SK-N-SH (cell line): ENCODE results near the gene FAM43B. TPM values are rescaled to one million over a fixed set of nuclear protein-coding genes. Genes with fewer than 3 reads are reported as not detected.
"Not testable (repeated sequence)": the region's sequence is repeated elsewhere in the genome, so short reads cannot be mapped to it uniquely, and the experiment has no call there.

Experiments used
- CTCF ChIA-PET: fragments of 300-600, 350-600 bp; formaldehyde crosslinking; extraction: SDS; loops from one replicate; lab custom pipeline; 2021; lab: Yijun Ruan, JAX
- POLR2A ChIA-PET: fragments of 350-600 bp; sonication (Branson Sonifier 250); formaldehyde crosslinking; extraction: SDS; loops from one replicate; lab custom pipeline; 2020; ENCODE audit warnings: antibody characterized with exemption, inconsistent platforms; lab: Yijun Ruan, JAX
- DNase-seq: peaks from one replicate; pipeline ENCODE4 v3.0.0; 2012
- H2AFZ ChIP-seq: fragments of 200-600 bp; sonication (generic); 2 replicates; pipeline ENCODE4 v1.8.1; 2016; ENCODE audit warnings: antibody characterized with exemption, mild to moderate bottlenecking, low read depth
- H3F3A ChIP-seq: fragments of 200-600 bp; sonication (generic); replicated peaks from 2 replicates; pipeline ENCODE3; 2016; ENCODE audit warnings: antibody characterized with exemption, mild to moderate bottlenecking; ENCODE audit not compliant: insufficient read depth
- H3K27ac ChIP-seq, 2 experiments: fragments of 200-500 bp in 1 of 2; fragments of 200-600 bp in 1 of 2; sonication (Bioruptor generic) in 1 of 2; sonication (generic), shearing (Covaris generic) in 1 of 2; 2 replicates each; pipeline versions ENCODE4 v1.5.1 to v1.6.1; 2014 to 2016; ENCODE audit warnings: low read depth in 2 of 2, inconsistent platforms in 1 of 2, low read length in 1 of 2, mild to moderate bottlenecking in 1 of 2, mixed read lengths in 1 of 2
- H3K27me3 ChIP-seq: fragments of 200-600 bp; sonication (generic), shearing (Covaris generic); 2 replicates; pipeline ENCODE4 v1.6.1; 2016; ENCODE audit warnings: mixed run types; ENCODE audit not compliant: insufficient read depth
- H3K36me3 ChIP-seq, 2 experiments: fragments of 200-500 bp in 1 of 2; fragments of 200-600 bp in 1 of 2; sonication (Bioruptor generic) in 1 of 2; sonication (generic) in 1 of 2; replicated peaks in 1 of 2; 2 replicates each; pipeline versions ENCODE3 to v1.5.1; 2014 to 2016; ENCODE audit warnings: low read length in 1 of 2, mild to moderate bottlenecking in 1 of 2; ENCODE audit not compliant: insufficient read depth in 2 of 2, control insufficient read depth in 1 of 2
- H3K4me1 ChIP-seq, 2 experiments: fragments of 200-500 bp in 1 of 2; fragments of 200-600 bp in 1 of 2; sonication (Bioruptor generic) in 1 of 2; sonication (generic), shearing (Covaris generic) in 1 of 2; 2 replicates each; pipeline versions ENCODE4 v1.5.1 to v1.6.1; 2014 to 2016; ENCODE audit warnings: low read depth in 1 of 2, low read length in 1 of 2, mixed run types in 1 of 2; ENCODE audit not compliant: insufficient read depth in 2 of 2, control insufficient read depth in 1 of 2
- H3K4me2 ChIP-seq: fragments of 200-600 bp; sonication (generic), shearing (Covaris generic); 2 replicates; pipeline ENCODE4 v1.6.1; 2017; ENCODE audit warnings: mixed run types
- H3K4me3 ChIP-seq, 2 experiments: fragments of 200-500 bp in 1 of 2; fragments of 200-600 bp in 1 of 2; sonication (Bioruptor generic) in 1 of 2; sonication (generic), shearing (Covaris generic) in 1 of 2; 2 replicates each; pipeline versions ENCODE4 v1.5.1 to v1.8.1; 2014 to 2016; ENCODE audit warnings: low read depth in 2 of 2, inconsistent platforms in 1 of 2, low read length in 1 of 2, mild to moderate bottlenecking in 1 of 2, mixed read lengths in 1 of 2, moderate library complexity in 1 of 2
- H3K79me2 ChIP-seq: fragments of 200-600 bp; sonication (generic); 2 replicates; pipeline ENCODE4 v1.8.1; 2017; ENCODE audit warnings: mild to moderate bottlenecking; ENCODE audit not compliant: insufficient read depth
- H3K9ac ChIP-seq: fragments of 200-600 bp; sonication (generic); 2 replicates; pipeline ENCODE4 v1.6.1; 2017; ENCODE audit warnings: mixed run types
- H3K9me2 ChIP-seq: fragments of 200-600 bp; sonication (generic); 2 replicates; pipeline ENCODE4 v1.6.1; 2017; ENCODE audit warnings: mixed run types
- H3K9me3 ChIP-seq: fragments of 200-600 bp; sonication (generic); 2 replicates; pipeline ENCODE4 v1.6.1; 2017; ENCODE audit warnings: mixed run types, mild to moderate bottlenecking, moderate library complexity
- H4K20me1 ChIP-seq: fragments of 200-600 bp; sonication (generic); 2 replicates; pipeline ENCODE4 v1.6.1; 2017; ENCODE audit warnings: mild to moderate bottlenecking, mixed run types; ENCODE audit not compliant: insufficient read depth
- ELF1 ChIP-seq: IDR thresholded peaks from 2 replicates; pipeline ENCODE4 v1.4.0; 2012
- NRF1 ChIP-seq: IDR thresholded peaks from 2 replicates; pipeline ENCODE4 v1.6.1; 2012; ENCODE audit warnings: low read depth, mild to moderate bottlenecking, low read length
- RFX5 ChIP-seq: IDR thresholded peaks from 2 replicates; pipeline ENCODE4 v1.6.1; 2012; ENCODE audit warnings: mild to moderate bottlenecking, improper control_type of control experiment, low read length
- SMC3 ChIP-seq: IDR thresholded peaks from 2 replicates; pipeline ENCODE4 v1.6.1; 2012; ENCODE audit warnings: low read depth, low read length, improper control_type of control experiment
- ZBTB33 ChIP-seq: IDR thresholded peaks from 2 replicates; pipeline ENCODE4 v1.4.0; 2012; ENCODE audit warnings: low read depth, borderline replicate concordance
- WGBS: methylation state at CpG from one replicate; pipeline ENCODE4 v1.1.6; 2017; ENCODE audit warnings: low lambda C conversion rate; 5-methylcytosine and 5-hydroxymethylcytosine counted together
- polyA plus RNA-seq, 3 experiments: library from polyadenylated mRNA; depleted of rRNA; stranded (reverse); fragments of >200 nt; gene quantifications; 2 replicates each; pipeline ENCODE4 v1.2.3, GENCODE V29; 2012

FAM43B gene
- polyA plus RNA-seq, 1 of the 3 experiments (the other 2 are of a cell fraction): not detected

GRCh38 chr1:20511518-20512428 lies 40.6 kb upstream of the FAM43B start:
- ChIA-PET CTCF (interaction anchor here (0.8 to 1.1 kb wide), 3 partner anchors 18 to 127 kb away, joined by 3 to 5 read pairs (median 3); no protein-coding TSS in a partner anchor), POLR2A (no interaction called here)
- Histone ChIP-seq H3K9me3 (no peaks in the 10 kb centered on the region), H2AFZ (no peak overlapping the region), H3K4me3 (no peak overlapping the region; a peak in 1 of 4 replicates), H3K27ac (no peak overlapping the region), H3F3A (no peaks in the 10 kb centered on the region), H3K27me3 (no peaks in the 10 kb centered on the region; the same call in 1 of the 2 replicates), H3K4me2 (no peak overlapping the region), H3K4me1 (peaks cover 0 to 7% of the 10 kb centered on the region in 2 experiments; a peak in 1 of 4 replicates), H4K20me1 (no peaks in the 10 kb centered on the region), H3K79me2 (peaks cover 11% of the 10 kb centered on the region), H3K36me3 (no peaks in the 10 kb centered on the region), H3K9ac (no peak overlapping the region), H3K9me2 (no peaks in the 10 kb centered on the region)
- TF ChIP-seq NRF1: no peak
- TF ChIP-seq ZBTB33: no peak
- no peak for TF ChIP-seq SMC3
- TF ChIP-seq RFX5: no peak
- no peak for TF ChIP-seq ELF1
- no peak for DNase-seq
- WGBS: 46% methylated on average over 6 of the region's 6 CpGs

GRCh38 chr1:20519609-20520262 lies 32.6 kb upstream of the FAM43B start:
- DNase-seq, H3K79me2 ChIP-seq, H3K36me3 ChIP-seq, H3K4me3 ChIP-seq, H3K4me1 ChIP-seq, H4K20me1 ChIP-seq, H3K4me2 ChIP-seq, H3K9me3 ChIP-seq, POLR2A ChIA-PET, H3F3A ChIP-seq, H2AFZ ChIP-seq, H3K9me2 ChIP-seq, H3K27ac ChIP-seq, H3K9ac ChIP-seq: not testable (repeated sequence)
- CTCF ChIA-PET: interaction anchor here (1.9 kb wide), 1 partner anchor 114 kb away, joined by 6 read pairs; the partner anchor contains the start of gene PINK1
- WGBS: 49% methylated on average over 7 of the region's 7 CpGs
- peaks cover 15% of the 10 kb centered on the region; the same call in 1 of the 2 replicates for H3K27me3 ChIP-seq
